ENCODE measurements around the gene SAMHD1.
"Not testable (repeated sequence)": the region's sequence is repeated elsewhere in the genome, so short reads cannot be mapped to it uniquely, and the experiment has no call there.

The SAMHD1 gene

DNA sequence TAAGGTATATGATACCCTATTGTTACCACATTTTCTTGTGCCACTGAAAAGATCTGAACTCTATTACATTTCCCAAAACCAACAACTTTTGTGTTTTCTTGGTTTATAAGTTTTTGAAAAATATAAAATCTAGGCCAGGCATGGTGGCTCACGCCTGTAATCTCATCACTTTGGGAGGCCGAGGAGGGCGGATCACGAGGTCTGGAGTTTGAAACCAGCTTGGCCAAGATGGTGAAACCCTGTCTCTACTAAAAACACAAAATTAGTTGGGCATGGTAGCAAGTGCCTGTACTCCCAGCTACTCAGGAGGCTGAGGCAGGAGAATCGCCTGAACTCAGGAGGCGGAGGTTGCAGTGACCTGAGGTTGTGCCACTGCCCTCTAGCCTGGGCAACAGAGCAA lies 34.3 kb downstream of the SAMHD1 start:
- no peak for DNase-seq (ENCODE audit: low read depth)
- no peak for TF ChIP-seq CTCF (IDR thresholded peaks at IDR 0.05; ENCODE audit: low read depth, low read length, missing control alignments)
- in situ Hi-C loops (cut with HindIII; ENCODE audit: low sequenced_read_pairs): no loop called here
- H3K4me3 ChIP-seq (ENCODE audit: low read depth, low read length): no peak overlapping the region

DNA sequence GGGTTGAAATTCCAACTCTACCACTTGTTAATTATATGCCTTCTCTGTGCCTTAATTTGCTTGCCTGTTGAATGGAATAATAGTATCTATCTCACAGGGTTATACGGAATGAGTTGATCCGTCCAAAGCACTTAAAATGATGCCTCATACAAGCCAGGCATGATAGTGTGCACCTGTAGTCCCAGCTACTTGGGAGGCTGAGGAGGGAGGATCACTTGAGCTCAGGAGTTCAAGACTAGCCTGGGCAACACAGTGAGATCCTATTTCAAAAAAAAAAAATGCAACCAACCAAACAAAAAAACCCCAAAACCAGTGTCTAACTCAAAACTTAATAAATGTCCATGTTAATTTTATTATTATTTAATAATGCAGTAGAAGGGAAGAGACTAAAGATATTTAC lies 35.3 kb downstream of the SAMHD1 start:
- no peak for TF ChIP-seq CTCF (IDR thresholded peaks at IDR 0.05; ENCODE audit: low read depth, low read length, missing control alignments)
- DNase-seq (ENCODE audit: low read depth): no peak
- in situ Hi-C loops (cut with HindIII; ENCODE audit: low sequenced_read_pairs): no loop called here

DNA sequence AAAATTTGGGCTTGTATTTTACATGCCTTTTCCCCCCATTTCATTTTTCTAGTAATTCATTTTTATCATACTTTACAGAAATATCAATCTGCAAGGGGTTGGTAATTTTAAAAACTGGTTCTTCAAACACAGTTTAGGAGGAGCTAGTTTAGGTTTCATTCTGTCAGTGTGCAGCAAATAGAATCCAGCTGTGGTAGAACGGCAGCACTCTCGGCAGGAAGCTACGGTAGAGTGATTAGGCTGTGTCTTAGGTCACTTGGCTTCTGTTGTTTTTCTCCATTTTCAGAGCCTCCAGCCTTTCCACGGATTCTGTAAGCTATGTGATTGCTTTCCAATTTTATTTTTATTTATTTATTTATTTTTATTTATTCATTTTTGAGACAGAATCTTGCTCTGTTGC lies 42.9 kb downstream of the SAMHD1 start:
- TF ChIP-seq CTCF (IDR thresholded peaks at IDR 0.05; ENCODE audit: low read depth, low read length, missing control alignments): no peak
- DNase-seq (ENCODE audit: low read depth): no peak
- in situ Hi-C loops (cut with HindIII; ENCODE audit: low sequenced_read_pairs): no loop called here
- no peak overlapping the region for H3K4me3 ChIP-seq (ENCODE audit: low read depth, low read length)

More for the DNA sequence above, 35.3 kb downstream of the SAMHD1 start:
- no peak overlapping the region for H3K4me3 ChIP-seq (ENCODE audit: low read depth, low read length)

GRCh38 chr20:36906086-36906485 lies 45.4 kb downstream of the SAMHD1 start:
- DNase-seq (ENCODE audit: low read depth); H3K4me3 ChIP-seq (ENCODE audit: low read depth, low read length); in situ Hi-C loops (cut with HindIII; ENCODE audit: low sequenced_read_pairs): not testable (repeated sequence)

DNA sequence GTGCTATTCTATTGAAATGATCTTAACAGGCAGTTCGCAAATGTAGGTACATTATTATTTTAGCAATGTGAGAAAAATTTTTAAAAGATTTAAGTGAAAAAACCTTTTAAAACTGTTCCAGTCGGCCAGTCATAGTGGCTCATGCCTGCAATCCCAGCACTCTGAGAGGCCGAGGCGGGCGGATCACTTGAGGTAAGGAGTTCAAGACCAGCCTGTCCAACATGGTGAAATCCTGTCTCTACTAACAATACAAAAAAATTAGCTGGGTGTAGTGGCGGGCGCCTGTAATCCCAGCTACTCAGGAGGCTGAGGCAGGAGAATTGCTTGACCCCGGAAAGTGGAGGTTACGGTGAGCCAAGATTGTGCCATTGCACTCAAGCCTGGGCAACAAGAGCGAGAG lies 45.9 kb downstream of the SAMHD1 start:
- H3K4me3 ChIP-seq (ENCODE audit: low read depth, low read length); DNase-seq (ENCODE audit: low read depth); in situ Hi-C loops (cut with HindIII; ENCODE audit: low sequenced_read_pairs): not testable (repeated sequence)

- H3K4me3 ChIP-seq (ENCODE audit: low read depth, low read length): no peak overlapping the region
- no peak for DNase-seq (ENCODE audit: low read depth)
- in situ Hi-C loops (cut with HindIII; ENCODE audit: low sequenced_read_pairs): no loop called here
- TF ChIP-seq CTCF (IDR thresholded peaks at IDR 0.05; ENCODE audit: low read depth, low read length, missing control alignments): no peak
Observed at GRCh38 chr20:36904690-36905089, 46.8 kb downstream of the SAMHD1 start.

GRCh38 chr20:36895036-36895435 lies 56.5 kb downstream of the SAMHD1 start:
- no peak for TF ChIP-seq CTCF (IDR thresholded peaks at IDR 0.05; ENCODE audit: low read depth, low read length, missing control alignments)
- in situ Hi-C loops (cut with HindIII; ENCODE audit: low sequenced_read_pairs): loop anchor here (5.0 kb wide), 1 partner anchor 33 kb away; a partner anchor contains a TSS
- no peak overlapping the region for H3K4me3 ChIP-seq (ENCODE audit: low read depth, low read length)
- no peak for DNase-seq (ENCODE audit: low read depth)

DNA sequence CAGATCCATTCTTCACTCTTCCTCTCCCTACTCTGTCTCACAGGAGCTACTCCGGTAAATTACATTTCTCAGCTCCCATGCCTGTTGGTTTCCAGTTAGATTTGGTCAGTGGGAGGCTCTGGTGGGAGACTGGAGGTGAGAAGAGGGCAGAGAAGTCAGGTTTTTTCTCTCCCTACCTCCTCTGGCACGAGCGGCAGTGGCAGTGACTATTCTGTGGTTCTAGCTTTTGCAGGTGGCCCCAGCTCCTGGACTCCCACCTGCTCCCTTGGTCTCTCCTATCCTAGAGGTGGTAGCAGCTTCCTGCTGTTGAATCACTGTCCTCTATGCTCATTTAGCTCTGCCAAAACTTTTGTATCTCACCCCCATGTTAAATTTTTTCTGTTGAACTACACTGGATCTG lies 57.7 kb downstream of the SAMHD1 start:
- DNase-seq (ENCODE audit: low read depth): no peak
- in situ Hi-C loops (cut with HindIII; ENCODE audit: low sequenced_read_pairs): no loop called here
- no peak overlapping the region for H3K4me3 ChIP-seq (ENCODE audit: low read depth, low read length)
- TF ChIP-seq CTCF (IDR thresholded peaks at IDR 0.05; ENCODE audit: low read depth, low read length, missing control alignments): no peak
